Hematopoietic multipotent progenitor cell treated with erythropoietin and hydrocortisone succinate and interleukin-3 and kit ligand, for 17 days (in vitro differentiated cells): ENCODE results near the gene PRAC2.
"Not testable (repeated sequence)": the region's sequence is repeated elsewhere in the genome, so short reads cannot be mapped to it uniquely, and the experiment has no call there.

Experiments
- DNase-seq: peaks from one replicate; pipeline ENCODE4 v3.0.0-alpha.2; 2015; ENCODE audit warnings: low spot score

PRAC2 gene

DNA sequence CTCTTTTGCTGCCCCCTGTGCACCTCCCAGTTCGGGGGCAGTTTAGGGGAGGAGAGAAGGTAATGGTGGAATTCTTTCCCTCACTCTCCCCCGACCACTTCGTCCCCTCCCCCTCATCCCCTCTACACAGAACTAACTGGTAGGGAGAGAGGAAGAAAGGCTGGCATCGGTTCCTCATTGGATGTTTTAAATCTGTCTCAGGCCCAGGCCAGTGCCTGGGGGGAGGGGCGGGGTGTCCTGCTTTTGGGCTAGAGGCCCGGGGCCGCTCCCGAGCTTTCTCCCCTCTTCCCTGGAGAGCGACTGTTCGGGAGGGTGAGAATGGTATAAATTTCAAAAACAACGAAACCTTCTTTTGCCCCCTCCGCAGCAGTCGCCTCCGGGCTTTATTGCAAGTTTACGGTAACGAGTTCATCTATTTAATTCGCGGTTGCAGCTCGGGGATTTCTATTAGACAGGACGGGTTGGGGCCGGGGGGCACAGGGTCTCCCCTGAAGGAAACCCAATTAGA lies at the start of gene PRAC2:
Gene PRAC2, plus strand, starts transcription at position 271 of the 508 bp plus-strand sequence. CDS start 1,226 bp downstream, outside the sequence.
- no peak for DNase-seq

DNA sequence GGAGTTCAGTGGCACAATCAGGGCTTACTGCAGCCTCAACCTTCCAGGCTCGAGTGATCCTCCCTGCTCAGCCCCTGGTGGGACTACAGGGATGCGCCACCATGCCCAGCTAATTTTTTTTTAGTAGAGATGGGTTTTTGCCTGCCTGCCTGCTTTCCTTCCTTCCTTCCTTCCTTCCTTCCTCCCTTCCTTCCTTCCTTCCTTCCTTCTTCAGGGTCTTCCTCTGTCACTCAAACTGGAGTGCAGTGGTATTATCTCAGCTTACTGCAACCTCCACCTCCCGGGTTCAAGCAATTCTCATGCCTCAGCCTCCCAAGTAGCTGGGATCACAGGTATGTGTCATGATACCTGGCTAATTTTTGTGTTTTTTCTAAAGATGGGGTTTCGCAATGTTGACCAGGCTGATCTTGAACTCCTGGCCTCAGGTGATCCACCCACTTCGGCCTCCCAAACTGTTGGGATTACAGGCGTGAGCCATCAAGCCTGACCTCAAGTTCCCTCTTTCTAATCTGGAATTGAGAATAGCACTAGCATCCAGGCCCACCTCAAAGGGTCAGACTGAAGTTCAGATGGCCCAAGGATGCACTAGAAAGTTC lies 45.9 kb upstream of the PRAC2 start:
- DNase-seq: no peak

DNA sequence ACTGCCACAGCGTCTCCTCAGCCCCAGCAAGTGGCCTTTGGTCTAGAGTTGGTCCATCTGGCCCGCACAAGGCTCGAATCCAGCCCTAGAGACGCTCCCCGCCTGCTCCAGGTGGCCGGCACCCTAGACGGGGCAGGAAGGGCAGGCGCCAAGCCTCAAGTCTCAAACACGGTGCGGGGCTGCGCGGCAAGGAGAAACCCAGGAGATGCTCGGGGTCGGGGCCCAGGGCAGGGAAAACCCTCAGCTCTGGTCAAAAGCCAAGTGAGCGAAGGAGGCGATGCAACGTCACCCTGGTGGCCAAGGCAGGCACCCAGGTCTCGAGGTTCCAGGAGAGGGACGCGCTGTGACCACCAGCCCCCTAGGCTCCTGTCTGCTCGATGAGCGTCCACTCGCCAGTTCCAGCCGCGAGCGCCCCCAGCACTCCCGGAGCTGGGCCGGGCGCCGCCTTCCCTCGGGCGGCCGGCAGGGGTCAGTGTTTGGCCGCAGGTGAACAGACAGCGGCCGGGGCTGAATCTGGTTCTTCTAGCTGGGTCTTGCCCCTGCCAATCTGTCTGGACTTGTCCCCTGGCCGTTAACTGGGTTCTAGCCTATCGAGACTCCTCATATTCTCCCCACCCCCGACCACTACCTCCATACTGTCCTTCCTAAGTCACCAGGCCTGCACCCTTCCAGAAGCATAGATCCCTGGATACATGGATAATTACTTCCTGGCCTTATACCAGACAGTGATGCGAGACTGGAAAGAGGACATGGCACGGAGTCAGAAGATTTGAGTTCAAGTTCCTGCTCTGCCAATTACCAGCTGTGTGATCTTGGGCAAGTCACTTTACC lies 44.6 kb upstream of the PRAC2 start:
- DNase-seq: peak; percentile 41

DNA sequence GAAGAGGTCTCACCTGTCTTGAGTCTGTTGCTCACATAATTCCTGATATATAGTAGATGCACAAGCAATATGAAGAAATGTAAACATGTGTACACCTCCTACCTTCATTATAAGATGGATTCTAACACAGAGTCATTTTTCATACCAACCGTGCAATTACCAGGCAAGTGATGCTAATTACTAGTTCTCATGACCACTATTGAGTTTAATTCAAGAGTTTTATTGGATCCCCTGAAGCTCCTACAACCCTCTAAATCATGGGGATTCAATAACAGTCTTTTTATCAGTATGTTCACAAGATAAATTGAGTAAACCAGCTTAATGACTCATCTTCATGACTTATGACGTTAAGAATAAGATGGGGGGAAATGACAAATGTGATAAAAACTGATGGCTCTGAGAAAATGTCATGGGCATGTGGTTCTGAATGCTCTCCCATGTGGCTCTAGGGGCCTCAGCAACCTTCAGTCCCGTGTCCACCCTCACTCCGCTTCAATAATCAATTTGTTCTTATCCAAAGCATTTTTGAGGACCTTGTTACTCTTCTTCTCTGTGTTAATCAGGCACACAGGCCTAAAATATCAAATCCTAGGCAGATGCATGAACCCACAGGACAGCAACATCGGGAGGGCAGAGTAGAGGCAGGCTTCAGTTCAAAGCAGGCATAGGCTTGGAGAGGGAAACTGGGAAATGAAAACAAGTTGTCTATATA lies 43.4 kb upstream of the PRAC2 start:
- no peak for DNase-seq

DNA sequence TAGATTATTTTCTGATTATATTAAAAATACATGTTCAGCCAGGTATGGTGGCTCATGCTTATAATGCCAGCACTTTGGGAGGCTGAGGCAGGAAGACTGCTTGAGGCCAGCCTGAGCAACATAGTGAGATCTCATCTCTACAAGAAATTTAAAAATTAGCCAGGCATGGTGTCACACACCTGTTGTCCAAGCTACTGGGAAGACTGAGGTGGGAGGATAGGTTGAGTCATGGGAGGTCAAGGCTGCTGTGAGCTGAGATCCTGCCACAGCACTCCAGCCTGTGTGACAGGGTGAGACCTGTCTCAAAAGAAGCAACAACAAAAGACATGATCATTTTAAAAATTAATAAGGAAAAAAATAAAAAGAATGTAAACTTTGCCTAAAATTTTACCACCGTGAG lies 41.4 kb upstream of the PRAC2 start:
- DNase-seq: no peak

DNA sequence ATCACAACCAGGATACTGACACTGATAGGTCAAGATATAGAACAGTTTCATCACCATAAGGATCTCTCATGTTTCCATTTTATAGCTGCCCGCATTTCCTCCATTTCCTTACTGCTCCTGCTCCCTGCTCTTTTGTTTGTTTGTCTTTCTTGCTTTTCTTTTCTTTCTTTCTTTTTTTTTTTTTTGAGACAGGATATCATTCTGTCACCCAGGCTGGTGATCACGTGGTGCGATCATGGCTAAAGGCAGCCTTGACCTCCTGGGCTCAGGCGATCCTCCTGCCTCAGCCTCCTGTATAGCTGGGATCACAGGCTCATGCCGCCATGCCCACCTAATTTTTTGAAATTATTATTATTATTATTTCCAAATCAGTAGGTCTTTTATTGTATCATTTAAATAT lies 32.3 kb upstream of the PRAC2 start:
- no peak for DNase-seq

DNA sequence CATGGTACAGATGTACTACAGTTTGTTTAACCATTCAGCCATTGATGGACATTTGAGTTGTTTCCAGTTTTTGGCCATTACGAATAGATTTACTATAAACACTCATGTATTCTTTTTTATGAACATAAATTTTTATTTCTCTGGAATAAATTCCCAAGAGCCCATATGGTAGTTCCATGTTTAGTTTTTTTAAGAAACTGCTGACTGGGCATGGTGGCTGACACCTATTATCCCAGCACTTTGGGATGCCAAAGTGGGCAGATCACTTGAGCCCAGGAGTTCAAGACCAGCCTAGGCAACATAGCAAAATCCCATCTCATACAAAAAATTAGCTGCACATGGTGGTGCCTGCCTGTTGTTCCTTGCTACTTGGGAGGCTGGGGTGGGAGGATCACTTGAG lies 30.9 kb upstream of the PRAC2 start:
- no peak for DNase-seq

DNA sequence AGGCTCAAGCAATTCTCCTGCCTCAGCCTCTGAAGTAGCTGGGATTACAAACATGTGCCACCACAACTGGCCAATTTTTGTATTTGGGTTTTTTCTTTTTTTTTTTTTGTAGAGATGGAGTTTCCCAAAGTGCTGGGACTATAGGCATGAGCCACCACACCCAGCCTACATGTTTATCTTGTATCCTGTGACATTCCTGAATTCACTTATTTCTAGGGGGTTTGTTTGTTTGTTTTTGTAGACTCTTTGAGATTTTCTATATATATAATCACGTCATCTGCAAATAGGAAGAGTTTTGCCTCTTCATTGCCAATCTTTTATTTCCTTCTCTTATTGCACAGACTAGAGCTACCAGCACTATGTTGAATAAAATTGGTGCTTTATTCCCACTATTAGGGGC lies 29.8 kb upstream of the PRAC2 start:
- no peak for DNase-seq

DNA sequence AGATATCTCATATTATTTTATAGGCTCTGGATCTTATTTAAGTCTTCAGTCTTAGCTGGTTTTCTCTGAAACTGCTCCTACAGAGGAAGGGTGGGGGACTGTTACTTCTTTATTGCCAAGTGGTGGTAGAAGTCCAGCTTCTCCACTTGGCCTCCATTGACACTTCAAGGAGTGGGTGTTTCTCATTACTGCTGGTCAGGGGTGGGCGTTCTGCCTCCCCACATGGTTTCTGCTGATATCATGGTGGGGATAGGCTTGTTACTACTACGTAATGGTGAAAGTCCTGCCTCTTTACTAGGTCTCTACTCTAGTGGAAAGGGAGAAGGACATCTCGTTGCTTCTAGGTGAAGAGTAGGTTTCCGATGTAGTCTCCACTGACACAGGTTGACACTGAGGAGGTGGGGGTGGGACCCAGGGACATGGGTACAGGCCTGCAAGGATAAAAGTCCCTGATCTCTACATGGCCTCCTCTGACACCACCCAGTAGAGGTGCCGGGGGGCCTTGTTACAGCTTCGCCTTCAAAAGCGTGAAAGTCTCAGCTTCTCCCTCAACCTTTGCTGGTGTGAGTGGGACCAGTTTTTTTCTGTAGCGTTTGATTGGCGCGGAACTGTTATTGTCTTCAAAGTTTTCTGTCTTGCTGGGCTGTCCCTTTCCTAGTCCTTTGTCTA lies 21.0 kb upstream of the PRAC2 start:
- DNase-seq: no peak

DNA sequence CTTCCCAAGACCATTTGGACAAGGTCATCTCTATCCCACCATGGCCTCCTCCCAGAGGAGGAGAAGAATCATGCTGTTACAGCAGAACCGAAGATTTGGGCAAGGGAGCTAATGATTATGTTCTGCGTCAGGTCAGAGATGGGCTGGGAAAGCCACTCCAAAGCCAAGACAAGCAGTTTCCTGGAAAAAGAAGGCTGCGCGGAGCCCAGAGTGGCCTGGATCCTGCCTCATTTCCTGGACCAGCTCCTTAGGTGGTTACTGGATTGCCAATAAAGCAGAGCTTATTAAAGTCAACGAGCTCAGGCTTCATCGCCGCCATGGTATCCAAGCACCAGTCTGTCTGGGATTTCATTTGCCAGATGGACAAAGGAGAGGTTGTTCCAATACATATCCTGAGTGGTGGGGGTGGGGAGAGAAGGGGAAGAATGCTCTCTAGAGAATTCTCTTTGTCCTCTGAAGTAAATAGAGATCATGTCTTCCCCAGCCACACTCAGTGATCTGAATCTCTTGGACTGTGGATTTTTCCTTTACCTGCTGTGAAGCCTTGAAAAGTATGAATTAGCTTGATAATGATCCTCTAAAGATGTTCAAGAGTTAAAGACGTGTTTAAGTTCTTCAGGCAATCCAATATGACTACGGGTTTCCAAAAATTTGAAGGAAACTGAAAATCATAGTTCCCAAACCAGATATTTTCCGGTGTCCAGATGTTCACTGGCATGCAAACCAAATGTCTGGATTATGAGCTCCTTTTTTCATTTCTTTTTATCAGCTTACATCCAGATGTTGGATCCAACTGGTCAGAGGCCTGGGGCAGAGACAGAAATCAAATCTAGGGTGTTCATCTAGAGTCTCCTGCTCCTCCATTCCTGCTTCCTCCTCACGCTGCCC lies 18.4 kb upstream of the PRAC2 start:
- DNase-seq: no peak

DNA sequence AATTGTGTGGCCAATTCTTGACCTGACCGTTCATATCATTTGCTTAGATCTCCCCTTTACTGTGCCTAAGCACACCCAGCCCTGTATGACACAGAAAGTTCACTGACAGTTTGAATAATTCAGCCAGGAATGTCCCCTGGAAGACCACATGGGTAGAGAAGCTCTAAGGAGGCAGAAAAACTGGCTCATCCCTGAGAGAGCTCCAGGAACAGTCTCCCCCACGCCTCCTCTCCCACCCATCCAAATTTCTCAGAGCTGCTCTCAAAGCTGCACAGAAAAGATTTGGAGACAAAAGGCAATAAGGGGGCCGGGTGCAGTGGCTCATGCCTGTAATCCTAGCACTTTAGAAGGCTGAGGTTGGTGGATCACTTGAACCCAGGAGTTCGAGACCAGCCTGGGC lies 11.9 kb upstream of the PRAC2 start:
- no peak for DNase-seq

DNA sequence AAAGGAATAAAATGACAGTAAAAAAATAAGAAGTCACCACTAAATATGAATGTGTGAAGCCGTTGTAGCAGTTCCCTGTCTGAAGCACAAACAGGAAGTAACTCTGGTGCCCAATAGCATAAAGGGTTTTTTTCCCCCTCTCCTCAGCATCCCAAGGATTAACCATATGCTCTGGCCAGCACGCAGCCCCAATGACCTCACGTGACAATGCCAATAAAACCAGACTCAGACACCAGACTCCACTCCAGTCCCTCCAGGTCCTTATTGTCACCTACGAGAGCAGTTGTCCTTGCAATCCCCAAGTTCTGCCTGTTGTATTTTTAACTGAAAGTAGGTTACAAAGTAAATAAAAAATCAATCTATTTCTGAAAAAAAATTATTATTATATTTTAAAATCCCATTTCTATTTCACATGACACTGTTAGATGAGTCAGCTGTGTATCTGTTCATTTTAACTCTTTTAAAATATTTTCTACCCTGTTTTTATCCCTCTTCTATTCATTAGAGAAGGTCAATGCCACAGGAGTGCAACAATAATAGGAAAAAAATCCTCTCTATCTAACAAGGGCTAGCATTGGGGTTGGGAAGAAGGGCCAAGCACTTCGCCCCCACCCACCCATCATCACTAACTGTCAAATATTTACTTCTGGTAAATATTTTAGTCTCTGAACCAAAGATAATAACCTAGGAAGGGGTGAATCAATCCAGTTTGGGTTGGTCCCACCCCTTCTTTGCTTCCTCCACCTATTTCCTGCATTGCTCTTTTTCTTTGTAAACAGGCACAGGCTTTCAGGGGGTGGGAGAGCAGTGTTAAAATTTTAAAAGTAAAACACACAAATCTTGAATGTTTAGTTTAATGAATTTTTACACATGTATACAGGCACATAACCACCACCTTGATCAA lies 7.2 kb upstream of the PRAC2 start:
- no peak for DNase-seq

DNA sequence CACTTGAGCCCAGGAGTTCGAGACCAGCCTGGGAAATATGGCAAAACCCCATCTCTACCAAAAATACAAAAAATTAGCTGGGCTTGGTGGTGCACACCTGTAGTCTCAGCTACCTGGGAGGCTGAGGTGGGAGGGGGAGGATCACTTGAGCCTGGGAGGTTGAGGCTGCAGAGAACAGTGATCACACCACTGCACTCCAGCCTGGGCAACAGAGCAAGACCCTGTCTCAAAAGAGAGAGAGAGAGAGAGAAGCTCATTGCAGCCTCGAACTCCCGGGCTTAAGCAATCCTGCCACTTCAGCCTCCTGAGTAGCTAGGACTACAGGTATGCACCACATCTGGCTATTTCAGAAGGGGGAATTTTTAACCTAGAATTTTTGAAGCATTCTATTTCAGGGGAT lies 6.4 kb upstream of the PRAC2 start:
- DNase-seq: not testable (repeated sequence)

DNA sequence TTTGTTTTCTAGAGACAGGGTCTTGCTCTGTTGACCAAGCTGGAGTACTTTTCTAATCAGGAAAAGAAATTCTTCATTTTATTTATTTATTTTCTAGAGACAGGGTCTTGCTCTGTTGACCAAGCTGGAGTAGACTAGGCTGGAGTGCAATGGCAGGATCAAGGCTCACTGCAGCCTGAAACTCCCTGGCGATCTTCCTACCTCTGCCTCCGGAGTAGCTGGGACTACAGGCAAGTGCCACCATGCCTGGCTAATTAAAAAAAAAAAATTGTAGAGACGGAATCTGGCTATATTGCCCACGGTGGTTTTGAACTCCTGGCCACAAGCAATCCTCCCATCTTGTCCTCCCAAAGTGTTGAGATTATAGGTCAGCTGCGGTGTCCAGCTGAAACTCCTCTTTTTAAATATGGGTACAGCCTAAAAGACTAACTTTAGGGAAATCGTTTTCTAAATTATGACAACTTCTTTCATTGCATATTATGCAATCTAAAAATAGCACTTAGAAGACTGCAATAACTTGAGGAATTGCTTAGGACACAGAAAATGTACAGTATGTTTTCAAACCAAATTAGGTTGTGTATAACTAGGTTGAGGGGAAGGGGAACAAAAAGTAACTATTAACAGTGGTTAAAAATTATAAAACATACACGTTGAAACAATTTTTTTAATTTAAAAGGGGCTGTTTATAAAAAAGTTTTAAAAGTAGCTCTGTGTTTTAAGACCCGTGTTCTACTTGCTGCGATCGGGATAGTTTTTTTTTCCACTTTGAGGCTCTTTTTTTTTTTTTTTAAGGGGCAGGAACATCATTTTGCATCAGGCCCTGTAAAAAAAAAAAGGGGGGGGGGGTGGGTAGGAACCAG lies 5.4 kb upstream of the PRAC2 start:
- no peak for DNase-seq

DNA sequence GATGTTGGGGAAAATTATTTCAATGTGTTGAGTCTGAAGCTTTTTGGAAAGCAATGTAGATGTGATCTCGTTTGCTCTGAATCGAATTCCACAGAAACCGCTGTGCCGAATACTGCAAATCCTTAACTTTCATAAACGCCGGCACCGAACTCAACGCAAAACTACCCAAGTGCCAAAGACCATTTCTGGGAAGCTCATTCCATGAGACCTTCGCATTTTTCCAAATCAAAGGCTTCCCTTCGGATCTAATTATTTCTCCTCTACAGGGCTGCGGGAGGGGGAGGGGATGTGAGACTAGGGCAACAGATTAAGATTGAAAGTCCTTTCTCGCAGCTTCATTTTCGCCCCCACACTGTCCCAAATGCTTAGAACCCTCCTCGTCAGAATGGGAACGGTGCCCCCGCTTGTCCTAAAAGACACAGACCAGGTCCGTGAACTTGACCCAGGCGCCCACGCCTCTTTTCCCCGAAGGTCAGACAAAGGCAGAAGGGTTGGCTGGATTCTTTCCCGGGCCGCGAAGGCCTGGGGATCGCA lies 4.7 kb upstream of the PRAC2 start:
- DNase-seq: no peak

DNA sequence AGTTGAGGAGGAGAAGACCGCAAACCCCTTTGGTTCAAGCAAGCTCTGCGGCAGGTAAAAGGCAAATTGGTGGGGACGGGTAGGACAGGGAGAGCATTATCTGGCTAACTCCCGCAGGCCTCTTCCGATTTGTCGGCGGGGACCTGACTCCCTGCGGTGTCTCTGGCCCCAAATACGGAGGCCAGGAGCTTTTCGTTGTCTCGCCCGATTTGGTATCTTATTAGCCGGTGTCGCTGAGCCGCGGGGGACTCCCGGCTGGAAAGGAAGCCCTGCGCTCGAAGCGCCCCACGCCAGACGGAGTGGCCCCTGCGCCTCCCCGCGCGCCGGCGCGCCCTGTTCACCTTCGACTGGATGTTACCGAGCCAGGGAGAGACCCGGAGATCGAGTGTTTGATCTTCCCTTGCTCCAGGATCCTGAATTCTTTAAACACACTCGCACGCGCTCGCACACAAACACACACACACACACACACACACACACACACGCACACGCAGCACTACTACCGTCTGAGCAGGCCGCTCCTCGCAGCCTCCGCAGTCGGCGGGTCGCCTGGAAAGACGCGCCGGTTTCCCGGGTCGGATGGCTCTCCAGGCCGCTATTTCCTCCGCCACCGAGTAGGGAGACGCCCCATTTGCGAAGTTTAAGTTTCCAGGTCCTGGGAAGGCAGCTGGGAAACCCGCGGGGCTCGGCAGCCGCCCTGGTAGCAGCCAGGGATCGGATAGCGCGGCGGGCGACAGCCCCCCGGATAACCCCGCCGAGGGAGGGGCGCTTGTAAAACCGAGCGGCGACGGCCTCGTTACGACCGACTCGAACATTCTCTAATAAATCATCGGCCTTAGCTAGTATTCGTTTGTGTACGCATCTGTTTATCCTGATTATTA lies 4.0 kb upstream of the PRAC2 start:
- no peak for DNase-seq

DNA sequence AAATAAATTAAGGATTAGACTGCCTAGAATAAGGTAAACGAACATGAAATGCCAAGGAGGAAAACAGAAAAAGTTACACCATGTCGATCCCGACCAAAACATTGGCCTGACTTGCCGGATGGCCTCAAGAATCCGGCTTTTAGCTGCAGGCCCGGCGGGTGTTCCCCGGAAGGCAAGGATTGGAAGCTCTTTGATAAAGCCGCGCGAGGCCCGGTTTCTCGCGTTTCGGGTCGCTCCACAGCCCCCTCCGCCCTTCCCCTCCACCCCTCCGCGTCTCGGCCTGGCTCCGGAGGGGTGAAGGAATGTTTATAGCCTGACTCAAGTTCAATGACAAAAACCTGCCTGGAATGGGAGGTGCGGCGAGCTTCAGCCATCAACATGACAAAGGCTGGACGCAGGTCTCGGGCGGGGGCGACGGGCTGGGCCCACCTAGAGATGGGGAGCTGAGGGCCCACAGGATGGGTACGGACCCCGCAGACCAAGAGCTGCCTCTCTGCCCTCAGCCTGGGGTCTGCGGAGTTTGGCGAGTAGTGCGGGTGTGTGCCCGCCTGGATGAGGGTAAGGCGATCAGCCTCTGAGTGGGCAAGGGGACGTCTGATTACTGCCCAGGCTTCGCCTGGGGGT lies 3.2 kb upstream of the PRAC2 start:
- DNase-seq: no peak
